Erythroblast (primary cell): ENCODE data around the gene OPTC.
A peak's percentile ranks its signal among the peaks of the same experiment; 100 is the strongest.

Experiments
- DNase-seq, 2 experiments: peaks; one replicate each; lab custom pipeline; 2025; lab: John Stamatoyannopoulos, UW
- GATA1 ChIP-seq: IDR thresholded peaks from 2 replicates; pipeline ENCODE4 v1.6.1; 2011; ENCODE audit warnings: low read depth, mild to moderate bottlenecking, control low read depth, low read length, moderate library complexity
- POLR2A ChIP-seq: IDR thresholded peaks from 2 replicates; pipeline ENCODE4 v1.6.1; 2011; ENCODE audit warnings: mild to moderate bottlenecking, low read length

OPTC gene

GRCh38 chr1:203534526-203534925, 40.6 kb downstream of the OPTC start:
- DNase-seq: peak in 1 of 2 experiments; percentile 3
- TF ChIP-seq POLR2A (no peak), GATA1 (no peak)

- DNase-seq: no peak
These were observed 42.6 kb downstream of the OPTC start for GRCh38 chr1:203536575-203536974.

GRCh38 chr1:203536980-203537455, 43.1 kb downstream of the OPTC start:
- no peak for DNase-seq
- no peak for TF ChIP-seq POLR2A
- no peak for TF ChIP-seq GATA1

More at GRCh38 chr1:203536575-203536974, 42.6 kb downstream of the OPTC start:
- TF ChIP-seq GATA1: no peak
- TF ChIP-seq POLR2A: no peak

DNA sequence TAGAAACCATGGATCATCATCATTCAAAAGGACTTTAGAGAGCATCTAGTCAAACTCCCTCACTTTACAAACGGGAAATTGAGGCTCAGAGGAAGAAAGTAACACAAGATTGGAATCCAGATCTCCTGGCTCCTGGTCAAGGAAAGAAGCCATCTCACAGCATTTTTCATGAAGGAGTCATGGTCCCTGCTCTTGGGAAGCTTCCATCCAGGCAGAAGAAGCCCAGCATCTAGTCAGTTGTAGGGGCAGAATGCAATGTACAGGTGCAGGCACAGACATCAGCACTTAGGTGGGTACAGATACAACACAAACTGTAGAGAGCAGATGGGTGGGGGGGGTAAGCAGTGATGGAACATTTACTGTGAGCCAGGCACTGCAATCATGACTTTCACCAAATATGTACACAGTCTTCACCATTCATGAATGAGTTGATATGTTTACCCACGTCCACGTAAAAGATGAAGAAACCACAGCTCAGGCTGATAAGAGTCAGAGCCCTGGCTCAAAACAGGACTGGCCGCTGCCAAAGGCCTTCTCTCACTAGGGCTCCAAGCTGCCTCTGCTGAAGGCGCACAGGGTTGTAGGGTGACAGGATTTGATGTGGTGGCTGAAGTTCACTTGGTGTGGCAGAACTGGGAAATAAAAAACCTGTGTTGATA, 44.0 kb downstream of the OPTC start:
- DNase-seq: no peak
- no peak for TF ChIP-seq GATA1
- TF ChIP-seq POLR2A: no peak

DNA sequence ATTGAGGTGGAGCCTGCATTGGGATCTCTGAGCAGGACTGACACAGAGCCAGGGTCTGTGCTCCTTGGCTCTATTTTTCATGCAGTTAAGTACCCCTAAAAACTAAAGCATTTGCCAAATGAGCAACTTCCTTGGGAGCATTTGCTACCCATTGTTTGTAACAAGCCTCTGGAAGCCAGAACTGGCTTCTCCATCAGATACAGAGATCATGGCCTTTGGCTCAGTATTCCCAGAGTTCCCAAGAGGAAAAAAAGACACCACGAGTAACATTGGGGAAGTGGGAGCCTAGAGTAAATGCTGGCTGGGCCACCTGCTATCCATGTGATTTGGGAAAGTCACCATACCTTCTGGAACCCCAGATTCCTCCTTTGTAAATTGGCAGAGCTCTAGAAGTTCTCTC, 44.8 kb downstream of the OPTC start:
- no peak for DNase-seq
- TF ChIP-seq POLR2A (no peak), GATA1 (no peak)

- TF ChIP-seq GATA1 (no peak), POLR2A (no peak)
- no peak for DNase-seq
These were observed 46.0 kb downstream of the OPTC start for GRCh38 chr1:203539831-203540546.

- no peak for TF ChIP-seq GATA1
- TF ChIP-seq POLR2A: no peak
- no peak for DNase-seq
These were observed 50.5 kb downstream of the OPTC start for GRCh38 chr1:203544485-203544884.

DNA sequence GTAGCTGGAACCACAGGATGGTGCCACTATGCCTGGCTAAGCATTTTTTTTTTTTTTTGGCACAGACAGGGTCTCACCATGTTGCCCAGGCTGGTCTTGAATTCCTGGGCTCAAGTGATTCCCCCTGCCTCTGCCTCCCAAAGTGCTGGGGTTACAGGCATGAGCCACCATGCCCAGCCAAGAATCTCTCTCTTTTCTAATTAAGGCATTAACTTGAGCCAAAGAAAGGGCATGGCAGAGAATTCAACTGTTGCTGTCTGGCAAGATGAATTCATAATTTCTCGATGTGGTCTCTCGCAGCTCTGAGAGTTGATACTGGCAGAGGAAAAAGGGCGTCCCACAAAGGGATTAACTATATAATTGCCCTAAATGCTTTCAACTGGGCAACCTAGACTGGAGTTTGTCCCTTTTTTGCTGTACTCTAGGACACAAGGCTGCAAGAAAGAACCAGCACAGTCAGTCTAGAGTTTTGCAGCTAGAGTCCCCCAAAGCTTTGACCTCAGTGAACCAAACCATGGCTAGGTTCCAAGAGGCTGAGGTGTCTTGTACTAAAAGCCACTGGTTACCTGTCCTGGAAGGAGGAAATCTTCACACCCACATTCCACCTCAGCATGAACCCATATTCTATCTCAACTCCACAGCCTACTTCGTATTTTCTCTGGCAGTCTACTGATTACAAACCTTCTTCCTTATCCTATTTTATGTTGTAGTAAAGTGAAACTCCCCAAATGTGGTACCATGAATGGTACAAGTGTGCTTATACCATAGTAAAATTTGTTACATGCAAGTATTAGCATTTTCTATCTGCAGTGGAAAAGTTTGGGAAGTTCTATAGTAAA, 51.2 kb downstream of the OPTC start:
- TF ChIP-seq GATA1: no peak
- no peak for TF ChIP-seq POLR2A
- no peak for DNase-seq

DNA sequence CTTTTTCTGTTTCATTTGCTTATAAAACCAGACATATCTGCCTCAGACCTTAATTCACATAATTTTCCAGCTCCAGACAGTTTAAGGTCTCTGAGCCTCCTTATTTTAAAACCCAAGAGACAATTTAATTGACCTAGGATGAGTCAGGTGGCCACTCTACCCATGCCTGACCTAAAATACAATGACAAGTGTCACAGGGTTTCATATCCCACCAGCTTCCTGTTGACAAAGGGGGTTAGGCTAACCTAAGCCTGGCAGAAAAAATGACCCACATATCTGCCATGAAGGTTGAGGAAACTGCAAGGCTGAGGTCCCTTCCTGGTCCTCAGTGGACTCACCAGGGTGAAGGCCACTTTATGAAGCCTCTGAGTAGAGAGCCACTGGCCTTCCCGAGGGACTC, 52.3 kb downstream of the OPTC start:
- TF ChIP-seq GATA1 (no peak), POLR2A (no peak)
- DNase-seq: no peak

DNA sequence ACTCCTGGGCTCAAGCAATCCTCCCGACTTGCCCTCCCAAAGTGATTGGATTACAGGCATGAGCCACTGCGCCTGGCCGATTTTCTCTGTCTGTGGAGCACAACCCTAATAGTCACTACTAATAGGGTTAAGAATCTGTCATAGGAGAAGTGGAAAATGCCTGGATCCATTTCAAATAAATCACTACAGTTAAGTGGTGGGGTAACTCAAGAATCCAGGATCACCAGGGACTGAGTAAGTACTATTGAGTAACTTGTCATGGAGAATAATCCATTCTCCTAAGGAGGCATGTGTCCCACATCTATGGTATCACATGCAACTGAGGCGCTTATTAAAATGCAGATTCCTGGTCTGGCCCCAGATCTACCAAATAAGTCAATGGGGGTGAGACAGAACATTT, 53.2 kb downstream of the OPTC start:
- TF ChIP-seq POLR2A (no peak), GATA1 (no peak)
- no peak for DNase-seq

DNA sequence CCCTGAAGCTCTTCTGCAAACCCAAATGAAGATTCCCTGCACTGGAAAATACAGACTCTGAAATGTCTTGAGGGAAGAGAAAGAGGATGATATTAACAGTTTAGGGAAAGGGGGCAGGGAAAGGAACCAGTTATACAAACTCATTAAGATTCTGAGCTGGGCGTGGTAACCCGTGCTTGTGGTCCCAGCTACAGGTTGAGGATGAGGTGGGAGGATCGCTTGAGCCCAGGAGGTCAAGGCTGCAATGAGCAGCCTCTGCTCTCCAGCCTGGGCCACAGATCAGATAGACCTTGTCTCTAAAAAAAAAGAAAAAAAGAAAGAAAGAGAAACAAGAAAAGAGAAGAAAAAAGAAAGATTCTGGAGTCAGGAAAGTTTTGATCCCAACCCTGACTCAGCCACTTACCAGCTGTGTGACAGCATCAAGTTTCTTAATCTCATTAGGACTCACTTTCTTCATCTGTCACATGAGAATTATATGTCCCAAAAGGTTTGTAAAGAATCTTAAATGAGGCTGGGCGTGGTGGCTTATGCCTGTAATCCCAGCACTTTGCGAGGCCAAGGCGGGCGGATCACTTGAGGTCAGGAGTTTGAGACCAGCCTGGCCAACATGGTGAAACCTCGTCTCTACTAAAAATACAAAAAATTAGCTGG, 53.9 kb downstream of the OPTC start:
- DNase-seq: no peak
- TF ChIP-seq POLR2A: no peak
- TF ChIP-seq GATA1: no peak

DNA sequence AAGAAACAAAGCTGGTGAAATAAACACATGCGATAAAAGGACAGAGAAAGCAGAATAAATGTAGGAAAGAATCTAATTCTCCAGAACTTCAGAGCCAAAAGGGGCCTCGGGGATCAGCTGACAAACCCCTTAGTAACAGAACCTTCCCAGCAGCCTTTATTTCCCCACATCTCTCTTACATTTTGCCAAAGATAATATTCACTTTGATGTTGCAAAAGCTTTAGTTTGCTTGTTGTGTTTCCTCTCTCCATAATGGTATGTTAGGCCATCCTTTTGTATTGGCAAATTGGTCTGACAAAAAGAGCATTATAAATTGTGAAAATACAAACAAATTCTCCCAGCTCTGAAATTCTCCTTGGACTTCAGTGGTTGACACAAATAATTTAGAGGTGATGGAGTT, 54.9 kb downstream of the OPTC start:
- TF ChIP-seq GATA1 (no peak), POLR2A (no peak)
- DNase-seq: no peak

GRCh38 chr1:203549309-203549708, 55.4 kb downstream of the OPTC start:
- DNase-seq: no peak
- TF ChIP-seq GATA1 (no peak), POLR2A (no peak)
